ENCODE data around the gene MGA.

Gene MGA

GRCh38 chr15:41640985-41641384 is 19.2 kb upstream of the MGA start:
- TF ChIP-seq CTCF (IDR thresholded peaks at IDR 0.05; ENCODE audit: insufficient read depth, low read length, poor library complexity, severe bottlenecking): no peak
- no peak for TF ChIP-seq EZH2phosphoT487 (conservative IDR thresholded peaks at IDR 0.05; ENCODE audit: low read length)
- H3K79me2 ChIP-seq (ENCODE audit: insufficient read depth, low read length): no peaks in the 10 kb centered on the region
- no peaks in the 10 kb centered on the region for H3K9me3 ChIP-seq (ENCODE audit: insufficient read depth, low read length)
- H2AFZ ChIP-seq (ENCODE audit: low read depth, low read length, severe bottlenecking): no peak overlapping the region
- no peaks in the 10 kb centered on the region for H3K9me2 ChIP-seq (replicated peaks; ENCODE audit: insufficient read depth, low read length)
- H4K20me1 ChIP-seq (ENCODE audit: low read depth, low read length): no peaks in the 10 kb centered on the region
- no peaks in the 10 kb centered on the region for H3K36me3 ChIP-seq (ENCODE audit: low read length)
- no peaks in the 10 kb centered on the region for H3K27me3 ChIP-seq (ENCODE audit: low read length)
- no peak overlapping the region for H3K9ac ChIP-seq (ENCODE audit: low read length)
- no peak overlapping the region for H3K27ac ChIP-seq (ENCODE audit: low read depth, low read length)
- no peak overlapping the region for H3K4me2 ChIP-seq (ENCODE audit: low read depth, low read length, poor library complexity, severe bottlenecking)
- H3K4me3 ChIP-seq (ENCODE audit: insufficient read depth, low read length, poor library complexity, severe bottlenecking): no peak overlapping the region
- no peaks in the 10 kb centered on the region for H3F3A ChIP-seq (ENCODE audit: insufficient read depth)

- no peak overlapping the region for H3K4me3 ChIP-seq (ENCODE audit: insufficient read depth, low read length, poor library complexity, severe bottlenecking)
- no peak overlapping the region for H3K4me2 ChIP-seq (ENCODE audit: low read depth, low read length, poor library complexity, severe bottlenecking)
- no peaks in the 10 kb centered on the region for H3K9me3 ChIP-seq (ENCODE audit: insufficient read depth, low read length)
- TF ChIP-seq EZH2phosphoT487 (conservative IDR thresholded peaks at IDR 0.05; ENCODE audit: low read length): no peak
- TF ChIP-seq CTCF (IDR thresholded peaks at IDR 0.05; ENCODE audit: insufficient read depth, low read length, poor library complexity, severe bottlenecking): no peak
- no peaks in the 10 kb centered on the region for H3K36me3 ChIP-seq (ENCODE audit: low read length)
- no peaks in the 10 kb centered on the region for H3K9me2 ChIP-seq (replicated peaks; ENCODE audit: insufficient read depth, low read length)
- no peak overlapping the region for H3K27ac ChIP-seq (ENCODE audit: low read depth, low read length)
- no peaks in the 10 kb centered on the region for H3K79me2 ChIP-seq (ENCODE audit: insufficient read depth, low read length)
- no peaks in the 10 kb centered on the region for H4K20me1 ChIP-seq (ENCODE audit: low read depth, low read length)
- H3K9ac ChIP-seq (ENCODE audit: low read length): no peak overlapping the region
- H2AFZ ChIP-seq (ENCODE audit: low read depth, low read length, severe bottlenecking): no peak overlapping the region
- H3K27me3 ChIP-seq (ENCODE audit: low read length): no peaks in the 10 kb centered on the region
- H3F3A ChIP-seq (ENCODE audit: insufficient read depth): no peaks in the 10 kb centered on the region
Measured at GRCh38 chr15:41647262-41647661, 12.9 kb upstream of the MGA start.

- Histone ChIP-seq H3K9me3 (ENCODE audit: insufficient read depth, low read length) (no peaks in the 10 kb centered on the region), H3K4me3 (ENCODE audit: insufficient read depth, low read length, poor library complexity, severe bottlenecking) (no peak overlapping the region), H4K20me1 (ENCODE audit: low read depth, low read length) (no peaks in the 10 kb centered on the region), H3K4me2 (ENCODE audit: low read depth, low read length, poor library complexity, severe bottlenecking) (no peak overlapping the region), H3K9ac (ENCODE audit: low read length) (no peak overlapping the region), H3K36me3 (ENCODE audit: low read length) (no peaks in the 10 kb centered on the region), H3F3A (ENCODE audit: insufficient read depth) (no peaks in the 10 kb centered on the region), H3K27me3 (ENCODE audit: low read length) (no peaks in the 10 kb centered on the region), H3K9me2 (replicated peaks; ENCODE audit: insufficient read depth, low read length) (no peaks in the 10 kb centered on the region), H3K79me2 (ENCODE audit: insufficient read depth, low read length) (no peaks in the 10 kb centered on the region), H3K27ac (ENCODE audit: low read depth, low read length) (no peak overlapping the region), H2AFZ (ENCODE audit: low read depth, low read length, severe bottlenecking) (no peak overlapping the region)
- TF ChIP-seq CTCF (IDR thresholded peaks at IDR 0.05; ENCODE audit: insufficient read depth, low read length, poor library complexity, severe bottlenecking) (no peak), EZH2phosphoT487 (conservative IDR thresholded peaks at IDR 0.05; ENCODE audit: low read length) (no peak)
Measured at GRCh38 chr15:41648097-41648496, 12.1 kb upstream of the MGA start.

- no peak overlapping the region for H3K4me3 ChIP-seq (ENCODE audit: insufficient read depth, low read length, poor library complexity, severe bottlenecking)
- H3K4me2 ChIP-seq (ENCODE audit: low read depth, low read length, poor library complexity, severe bottlenecking): no peak overlapping the region
- H4K20me1 ChIP-seq (ENCODE audit: low read depth, low read length): no peaks in the 10 kb centered on the region
- H3K79me2 ChIP-seq (ENCODE audit: insufficient read depth, low read length): no peaks in the 10 kb centered on the region
- H3K9me2 ChIP-seq (replicated peaks; ENCODE audit: insufficient read depth, low read length): no peaks in the 10 kb centered on the region
- no peak overlapping the region for H3K27ac ChIP-seq (ENCODE audit: low read depth, low read length)
- no peaks in the 10 kb centered on the region for H3K9me3 ChIP-seq (ENCODE audit: insufficient read depth, low read length)
- H3K9ac ChIP-seq (ENCODE audit: low read length): no peak overlapping the region
- H3K36me3 ChIP-seq (ENCODE audit: low read length): no peaks in the 10 kb centered on the region
- H2AFZ ChIP-seq (ENCODE audit: low read depth, low read length, severe bottlenecking): no peak overlapping the region
- H3F3A ChIP-seq (ENCODE audit: insufficient read depth): no peaks in the 10 kb centered on the region
- no peaks in the 10 kb centered on the region for H3K27me3 ChIP-seq (ENCODE audit: low read length)
- TF ChIP-seq CTCF (IDR thresholded peaks at IDR 0.05; ENCODE audit: insufficient read depth, low read length, poor library complexity, severe bottlenecking) (no peak), EZH2phosphoT487 (conservative IDR thresholded peaks at IDR 0.05; ENCODE audit: low read length) (no peak)
Measured at GRCh38 chr15:41648770-41649169, 11.4 kb upstream of the MGA start.

Measured in SU-DHL-6 (cell line).